A673 (cell line): ENCODE measurements around the gene HAT1. TPM values are rescaled to one million over a fixed set of nuclear protein-coding genes. Genes with fewer than 3 reads are reported as not detected.

ENCODE experiments used
- BruUV-seq: library from RNA; stranded (reverse); fragments of 400-500 nt; replicated peaks from 2 replicates; lab custom pipeline; 2021; lab: Mats Ljungman, UMichigan
- CTCF ChIA-PET: fragments of 300-600 bp; sonication (Branson Sonifier 250); formaldehyde crosslinking; loops from one replicate; lab custom pipeline; 2022; ENCODE audit warnings: antibody characterized with exemption; lab: Charles Lee
- POLR2A ChIA-PET: fragments of 300-600 bp; sonication (Branson Sonifier 250); formaldehyde crosslinking; loops from one replicate; lab custom pipeline; 2022; ENCODE audit warnings: antibody characterized with exemption; ENCODE audit not compliant: low non-redundant PET; lab: Charles Lee
- DNase-seq: peaks from one replicate; pipeline ENCODE4 v3.0.0-alpha.2; 2015; ENCODE audit warnings: low spot score
- H3K27ac ChIP-seq: fragments of 200-600 bp; sonication (generic); 2 replicates; pipeline ENCODE4 v1.5.1; 2016; ENCODE audit warnings: mixed run types, low read depth, mild to moderate bottlenecking, mixed read lengths, antibody characterized with exemption, low read length; ENCODE audit not compliant: poor library complexity, severe bottlenecking
- H3K27me3 ChIP-seq: fragments of 200-600 bp; sonication (generic); replicated peaks from 2 replicates; pipeline ENCODE4 v1.6.1; 2017; ENCODE audit warnings: mixed run types, low read depth, mild to moderate bottlenecking, mixed read lengths, antibody characterized with exemption, low read length; ENCODE audit not compliant: insufficient read depth, poor library complexity
- H3K36me3 ChIP-seq: fragments of 200-600 bp; sonication (generic); 2 replicates; pipeline ENCODE4 v1.6.1; 2016; ENCODE audit warnings: mixed run types, mild to moderate bottlenecking, mixed read lengths, antibody characterized with exemption, low read length; ENCODE audit not compliant: insufficient read depth, poor library complexity, severe bottlenecking
- H3K4me1 ChIP-seq: fragments of 200-600 bp; sonication (generic); 2 replicates; pipeline ENCODE4 v1.6.1; 2017; ENCODE audit warnings: mixed run types, mild to moderate bottlenecking, mixed read lengths, antibody characterized with exemption, low read length; ENCODE audit not compliant: insufficient read depth, poor library complexity, severe bottlenecking
- H3K4me3 ChIP-seq: fragments of 200-600 bp; sonication (generic); 2 replicates; pipeline ENCODE4 v1.5.1; 2016; ENCODE audit warnings: low read depth, mixed run types, mild to moderate bottlenecking, mixed read lengths, low read length; ENCODE audit not compliant: poor library complexity, severe bottlenecking
- H3K9me3 ChIP-seq: fragments of 200-600 bp; sonication (generic); 2 replicates; pipeline ENCODE4 v1.6.1; 2016; ENCODE audit warnings: mixed run types, low read depth, mild to moderate bottlenecking, mixed read lengths, antibody characterized with exemption, low read length; ENCODE audit not compliant: poor library complexity, severe bottlenecking
- EZH2 ChIP-seq: fragments of 200-600 bp; sonication (generic); IDR thresholded peaks from 2 replicates; pipeline ENCODE4 v1.6.1; 2017; ENCODE audit warnings: borderline replicate concordance, low read depth, mild to moderate bottlenecking, mixed read lengths, antibody characterized with exemption, low read length; ENCODE audit not compliant: poor library complexity, severe bottlenecking
- intact Hi-C: fragments of 100-400 bp; cut with micrococcal nuclease; formaldehyde crosslinking; loops from one replicate; pipeline ENCODE4 v1.10.0; 2022; ENCODE audit not compliant: unreplicated experiment
- total RNA-seq: library from RNA; stranded (reverse); gene quantifications from 2 replicates; pipeline ENCODE4 v1.2.3, GENCODE V29; 2021
- TF ChIP-seq, protein P1 (sequence below): fragments of 300-800, 200-600 bp; sonication (generic); conservative IDR thresholded peaks from 2 replicates; pipeline ENCODE4 v1.5.1; 2017; ENCODE audit warnings: low read depth, mild to moderate bottlenecking, antibody characterized with exemption, low read length, moderate library complexity, mixed read lengths

HAT1 gene
- total RNA-seq, 1 experiment from 2014 or later = 115 TPM

DNA sequence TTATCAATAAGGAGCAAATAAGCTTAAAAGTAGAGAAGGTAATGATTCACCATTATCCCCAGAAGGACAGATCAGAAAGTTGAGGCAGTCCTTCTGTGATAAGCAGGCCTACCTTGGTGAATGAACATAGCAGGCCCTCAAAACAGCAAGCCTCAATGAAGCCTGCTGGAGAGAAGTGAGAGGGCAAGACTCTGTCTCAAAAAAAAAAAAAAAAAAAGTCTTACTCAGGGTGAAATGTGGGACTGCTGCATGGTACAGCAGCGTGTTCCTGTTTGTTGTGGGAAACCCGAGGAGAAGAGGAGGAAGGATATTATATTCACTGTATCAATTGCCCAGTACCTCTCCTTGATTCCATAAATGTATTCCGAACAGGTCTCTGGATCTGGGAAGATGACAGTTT is 8.7 kb upstream of the HAT1 start:
- H3K27me3 ChIP-seq = no peaks in the 10 kb centered on the region
- ChIA-PET CTCF (no interaction called here), POLR2A (no interaction called here)
- H3K4me3 ChIP-seq = no peak overlapping the region
- no peak for TF ChIP-seq EZH2
- TF ChIP-seq, protein P1, sequence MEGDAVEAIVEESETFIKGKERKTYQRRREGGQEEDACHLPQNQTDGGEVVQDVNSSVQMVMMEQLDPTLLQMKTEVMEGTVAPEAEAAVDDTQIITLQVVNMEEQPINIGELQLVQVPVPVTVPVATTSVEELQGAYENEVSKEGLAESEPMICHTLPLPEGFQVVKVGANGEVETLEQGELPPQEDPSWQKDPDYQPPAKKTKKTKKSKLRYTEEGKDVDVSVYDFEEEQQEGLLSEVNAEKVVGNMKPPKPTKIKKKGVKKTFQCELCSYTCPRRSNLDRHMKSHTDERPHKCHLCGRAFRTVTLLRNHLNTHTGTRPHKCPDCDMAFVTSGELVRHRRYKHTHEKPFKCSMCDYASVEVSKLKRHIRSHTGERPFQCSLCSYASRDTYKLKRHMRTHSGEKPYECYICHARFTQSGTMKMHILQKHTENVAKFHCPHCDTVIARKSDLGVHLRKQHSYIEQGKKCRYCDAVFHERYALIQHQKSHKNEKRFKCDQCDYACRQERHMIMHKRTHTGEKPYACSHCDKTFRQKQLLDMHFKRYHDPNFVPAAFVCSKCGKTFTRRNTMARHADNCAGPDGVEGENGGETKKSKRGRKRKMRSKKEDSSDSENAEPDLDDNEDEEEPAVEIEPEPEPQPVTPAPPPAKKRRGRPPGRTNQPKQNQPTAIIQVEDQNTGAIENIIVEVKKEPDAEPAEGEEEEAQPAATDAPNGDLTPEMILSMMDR = no peak
- DNase-seq = no peak
- no TSS peak for BruUV-seq
- no peaks in the 10 kb centered on the region for H3K4me1 ChIP-seq
- H3K9me3 ChIP-seq = no peaks in the 10 kb centered on the region
- H3K27ac ChIP-seq = no peak overlapping the region
- intact Hi-C loops = no loop called here
- no peaks in the 10 kb centered on the region for H3K36me3 ChIP-seq

DNA sequence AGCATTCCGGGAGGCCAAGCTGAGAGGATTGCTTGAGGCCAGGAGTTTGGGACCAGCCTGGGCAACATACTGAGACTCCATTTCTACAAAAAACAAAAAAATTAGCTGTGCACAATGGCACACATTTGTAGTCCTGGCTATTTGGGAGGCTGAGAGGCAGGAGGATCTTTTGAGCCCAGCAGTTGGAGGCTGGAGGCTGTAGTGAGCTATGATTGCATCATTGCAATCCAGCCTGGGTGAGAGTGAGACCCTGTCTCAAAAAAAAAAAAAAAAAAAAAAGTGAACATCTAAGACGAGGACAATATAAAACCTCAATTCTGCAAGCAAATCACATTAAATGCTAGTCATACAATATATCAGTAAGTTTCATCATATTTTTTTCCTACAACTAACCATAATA is 2.8 kb upstream of the HAT1 start:
- CTCF ChIA-PET = no interaction called here
- POLR2A ChIA-PET = no interaction called here
- no peaks in the 10 kb centered on the region for H3K36me3 ChIP-seq
- H3K4me1 ChIP-seq = peaks cover 5% of the 10 kb centered on the region
- H3K9me3 ChIP-seq = no peaks in the 10 kb centered on the region
- intact Hi-C loops = no loop called here
- BruUV-seq = no TSS peak
- H3K27ac ChIP-seq = no peak overlapping the region
- no peaks in the 10 kb centered on the region for H3K27me3 ChIP-seq
- TF ChIP-seq, protein P1 = no peak
- no peak for DNase-seq
- no peak overlapping the region for H3K4me3 ChIP-seq

DNA sequence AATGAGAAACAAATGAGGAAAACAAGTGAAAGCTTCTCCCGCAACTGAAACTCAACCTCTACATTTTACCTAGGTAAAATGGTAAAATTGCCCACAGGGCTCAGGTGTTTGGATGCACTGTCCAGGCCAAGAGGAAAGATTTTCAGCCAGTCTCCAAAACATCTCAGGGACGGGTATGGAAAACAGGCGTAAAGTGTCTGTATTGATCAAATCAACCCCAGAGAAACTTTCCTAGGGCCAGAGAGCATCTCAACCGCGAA is 361 bp upstream of the HAT1 start:
- Histone ChIP-seq H3K4me1 (peaks cover 11% of the 10 kb centered on the region), H3K27ac (peak overlapping the region; percentile 98), H3K9me3 (no peaks in the 10 kb centered on the region), H3K36me3 (peaks cover 16% of the 10 kb centered on the region), H3K27me3 (no peaks in the 10 kb centered on the region), H3K4me3 (peak overlapping the region; percentile 90)
- DNase-seq = no peak
- TF ChIP-seq, protein P1 = no peak
- no peak for TF ChIP-seq EZH2
- POLR2A ChIA-PET = interaction anchor here (0.6 kb wide), 1 partner anchor 38 kb away, joined by 8 read pairs; no protein-coding TSS in a partner anchor
- intact Hi-C loops = loop anchor here (5.0 kb wide), 1 partner anchor 180 kb away; the partner anchor contains the start of gene DLX2
- CTCF ChIA-PET = no interaction called here
- no TSS peak for BruUV-seq
